ENCODE measurements around the gene CDS2. TPM values are rescaled to one million over a fixed set of nuclear protein-coding genes. Genes with fewer than 3 reads are reported as not detected.
A peak's percentile ranks its signal among the peaks of the same experiment; 100 is the strongest.

Gene CDS2
- total and polyA plus RNA-seq, 2 of the 13 experiments (the other 11 are each of a cell fraction or from before 2014, with no cell fraction given), result 81.3 to 153 TPM

- DNase-seq (ENCODE audit: low spot score) (peak; percentile 57), FAIRE-seq (no peak), ATAC-seq (peak; percentile 3; the same call in 1 of the 3 replicates)
- ChIA-PET CTCF (ENCODE audit: low intra/inter-chr PET ratio, low total read pairs) (no interaction called here), POLR2A (interaction anchor here (0.7 to 12.0 kb wide), 14 partner anchors 11 to 469 kb away, joined by 3 to 176 read pairs (median 5); partner anchors contain the start of genes CDS2 and PCNA)
- Histone ChIP-seq H2AFZ (ENCODE audit: low read length) (no peak overlapping the region), H3K4me3 (replicated peaks in 1 of 3; ENCODE audit: insufficient read depth in 1 of 3, low read depth in 2 of 3, low read length in 3 of 3) (no peak overlapping the region; a peak in 1 of 6 replicates), H3K36me3 (replicated peaks in 1 of 2; ENCODE audit: control insufficient read depth in 1 of 2, insufficient read depth in 2 of 2, low read length in 2 of 2) (no peaks in the 10 kb centered on the region), H3K27me3 (ENCODE audit: control insufficient read depth in 1 of 2, insufficient read depth in 2 of 2, low read length in 2 of 2) (no peaks in the 10 kb centered on the region), H3K9me3 (ENCODE audit: low read length) (no peaks in the 10 kb centered on the region), H3K9ac (ENCODE audit: insufficient read depth, low read depth, low read length) (peak overlapping the region; percentile 70), H3K4me2 (ENCODE audit: low read depth, low read length) (peak overlapping the region; percentile 81), H4K20me1 (ENCODE audit: insufficient read depth, low read length) (no peaks in the 10 kb centered on the region), H3K27ac (ENCODE audit: extremely low read length, insufficient read depth, low read length) (peak overlapping the region; percentile 94), H3K4me1 (ENCODE audit: insufficient read depth, low read length) (peaks cover 90% of the 10 kb centered on the region), H3K79me2 (ENCODE audit: insufficient read depth, low read length) (peaks cover 84% of the 10 kb centered on the region)
- WGBS (ENCODE audit: low lambda C conversion rate), result 63% methylated on average over 5 of the region's 5 CpGs
- in situ Hi-C loops (cut with HindIII; ENCODE audit: extremely low pct_ligation_motif_present, low pct_unique_long_range_greater_than_20kb) (no loop called here), intact Hi-C loops (cut with micrococcal nuclease; ENCODE audit: unreplicated experiment) (loop anchor here (1.0 to 2.0 kb wide), 2 partner anchors 28 to 39 kb away; no protein-coding TSS in a partner anchor)
- no TSS peak for BruUV-seq (replicated peaks)
- TF ChIP-seq RXRB (CRISPR knock-in tag; IDR thresholded peaks at IDR 0.05; ENCODE audit: borderline replicate concordance), result no peak
- TF ChIP-seq ZNF83 (CRISPR knock-in tag; IDR thresholded peaks at IDR 0.05; ENCODE audit: borderline replicate concordance), result no peak
- TF ChIP-seq ZNF280B (CRISPR knock-in tag; IDR thresholded peaks at IDR 0.05; ENCODE audit: borderline replicate concordance), result no peak
- peak; percentile 14; the same call in 1 of the 2 replicates for TF ChIP-seq SALL1 (CRISPR knock-in tag; IDR thresholded peaks at IDR 0.05)
- TF ChIP-seq NFAT5 (CRISPR knock-in tag; IDR thresholded peaks at IDR 0.05), result no peak
- no peak for TF ChIP-seq ZNF687 (CRISPR knock-in tag; IDR thresholded peaks at IDR 0.05)
- TF ChIP-seq ASH2L (IDR thresholded peaks at IDR 0.05; ENCODE audit: insufficient read length, low read depth, low read length), result no peak
- no peak for TF ChIP-seq PCBP2 (optimal IDR thresholded peaks at IDR 0.05; ENCODE audit: low read depth, low read length, poor library complexity, severe bottlenecking)
These were observed 27.1 kb downstream of the CDS2 start for GRCh38 chr20:5153612-5154542.

Measured in HepG2 (cell line).